ENCODE results near the gene GAL3ST1. TPM values are rescaled to one million over a fixed set of nuclear protein-coding genes. Genes with fewer than 3 reads are reported as not detected.
"Not testable (repeated sequence)": the region's sequence is repeated elsewhere in the genome, so short reads cannot be mapped to it uniquely, and the experiment has no call there.

GAL3ST1 gene
- total RNA-seq, 6 experiments from 2014 or later, result not detected

- Mint-ChIP-seq H3K27ac (no peak overlapping the region), H3K4me1 (ENCODE audit: low read depth) (peaks cover 8% of the 10 kb centered on the region; the same call in 1 of the 2 replicates), H3K36me3 (ENCODE audit: low read depth) (no peaks in the 10 kb centered on the region), H3K4me3 (no peak overlapping the region), H3K9me3 (no peaks in the 10 kb centered on the region), H3K27me3 (ENCODE audit: insufficient read depth) (peaks cover 9% of the 10 kb centered on the region)
- no peak for DNase-seq
- TF ChIP-seq CTCF (IDR thresholded peaks at IDR 0.05), result no peak
Observed at GRCh38 chr22:30562366-30562765, 12.1 kb downstream of the GAL3ST1 start.

GRCh38 chr22:30561402-30562189, 12.9 kb downstream of the GAL3ST1 start:
- Mint-ChIP-seq H3K27ac (no peak overlapping the region), H3K4me1 (ENCODE audit: low read depth) (peaks cover 8% of the 10 kb centered on the region; the same call in 1 of the 2 replicates), H3K9me3 (no peaks in the 10 kb centered on the region), H3K36me3 (ENCODE audit: low read depth) (no peaks in the 10 kb centered on the region), H3K27me3 (ENCODE audit: insufficient read depth) (peaks cover 7% of the 10 kb centered on the region), H3K4me3 (no peak overlapping the region)
- TF ChIP-seq CTCF (IDR thresholded peaks at IDR 0.05), result no peak
- DNase-seq, result no peak

GRCh38 chr22:30560643-30561202, 13.7 kb downstream of the GAL3ST1 start:
- H3K9me3 Mint-ChIP-seq; H3K27me3 Mint-ChIP-seq (ENCODE audit: insufficient read depth); DNase-seq; H3K36me3 Mint-ChIP-seq (ENCODE audit: low read depth); H3K4me3 Mint-ChIP-seq; H3K27ac Mint-ChIP-seq; H3K4me1 Mint-ChIP-seq (ENCODE audit: low read depth): not testable (repeated sequence)
- TF ChIP-seq CTCF (IDR thresholded peaks at IDR 0.05), result peak; percentile 12; the same call in 1 of the 2 replicates

- H3K4me3 Mint-ChIP-seq, result no peak overlapping the region
- peaks cover 8% of the 10 kb centered on the region for H3K27me3 Mint-ChIP-seq (ENCODE audit: insufficient read depth)
- DNase-seq, result no peak
- no peak for TF ChIP-seq CTCF (IDR thresholded peaks at IDR 0.05)
- H3K9me3 Mint-ChIP-seq, result no peaks in the 10 kb centered on the region
- no peak overlapping the region for H3K27ac Mint-ChIP-seq
- no peaks in the 10 kb centered on the region for H3K4me1 Mint-ChIP-seq (ENCODE audit: low read depth)
- H3K36me3 Mint-ChIP-seq (ENCODE audit: low read depth), result no peaks in the 10 kb centered on the region
Observed at GRCh38 chr22:30559889-30560288, 14.6 kb downstream of the GAL3ST1 start.

GRCh38 chr22:30557243-30557642, 17.2 kb downstream of the GAL3ST1 start:
- Mint-ChIP-seq H3K27ac (no peak overlapping the region), H3K36me3 (ENCODE audit: low read depth) (no peaks in the 10 kb centered on the region), H3K27me3 (ENCODE audit: insufficient read depth) (peaks cover 10% of the 10 kb centered on the region), H3K4me1 (ENCODE audit: low read depth) (no peaks in the 10 kb centered on the region), H3K4me3 (no peak overlapping the region), H3K9me3 (no peaks in the 10 kb centered on the region)
- no peak for DNase-seq
- TF ChIP-seq CTCF (IDR thresholded peaks at IDR 0.05), result no peak

Data from HFFc6 (cell line).